GM19324 (cell line): ENCODE data around the gene SIGLEC8.
"Not testable (repeated sequence)": the region's sequence is repeated elsewhere in the genome, so short reads cannot be mapped to it uniquely, and the experiment has no call there.

Source experiments
- ATAC-seq: cut with Tn5 transposase; IDR thresholded peaks from one replicate; pipeline ENCODE4 v1.9.1; 2021; ENCODE audit warnings: mild to moderate bottlenecking, moderate library complexity; ENCODE audit not compliant: unreplicated experiment, low FRiP score

The SIGLEC8 gene

GRCh38 chr19:51448411-51449016 lies 9.7 kb downstream of the SIGLEC8 start:
- no peak for ATAC-seq

- no peak for ATAC-seq
Measured at GRCh38 chr19:51448011-51448410, 10.2 kb downstream of the SIGLEC8 start.

- ATAC-seq = not testable (repeated sequence)
Measured at GRCh38 chr19:51447510-51447909, 10.7 kb downstream of the SIGLEC8 start.

GRCh38 chr19:51441410-51442390 lies 16.6 kb downstream of the SIGLEC8 start:
- ATAC-seq = peak; percentile 80

GRCh38 chr19:51440846-51441409 lies 17.3 kb downstream of the SIGLEC8 start:
- no peak for ATAC-seq

GRCh38 chr19:51440052-51440451 lies 18.2 kb downstream of the SIGLEC8 start:
- no peak for ATAC-seq

- ATAC-seq = no peak
Measured at GRCh38 chr19:51439021-51439465, 19.2 kb downstream of the SIGLEC8 start.

- no peak for ATAC-seq
Measured at GRCh38 chr19:51434456-51434855, 23.8 kb downstream of the SIGLEC8 start.

GRCh38 chr19:51433043-51433442 lies 25.2 kb downstream of the SIGLEC8 start:
- no peak for ATAC-seq

- no peak for ATAC-seq
Measured at GRCh38 chr19:51431124-51431523, 27.1 kb downstream of the SIGLEC8 start.

GRCh38 chr19:51430221-51430620 lies 28.0 kb downstream of the SIGLEC8 start:
- ATAC-seq = no peak

- ATAC-seq = no peak
Measured at GRCh38 chr19:51427201-51427600, 31.1 kb downstream of the SIGLEC8 start.

GRCh38 chr19:51422053-51422448 lies 36.2 kb downstream of the SIGLEC8 start:
- no peak for ATAC-seq

GRCh38 chr19:51421229-51422052 lies 36.8 kb downstream of the SIGLEC8 start:
- no peak for ATAC-seq

- ATAC-seq = not testable (repeated sequence)
Measured at GRCh38 chr19:51420511-51420910, 37.7 kb downstream of the SIGLEC8 start.

GRCh38 chr19:51418707-51419106 lies 39.5 kb downstream of the SIGLEC8 start:
- no peak for ATAC-seq

GRCh38 chr19:51417810-51418157 lies 40.5 kb downstream of the SIGLEC8 start:
- ATAC-seq = no peak

GRCh38 chr19:51417107-51417809 lies 41.0 kb downstream of the SIGLEC8 start, which contains the start of gene SIGLEC10:
Gene SIGLEC10 (minus strand): TSS chr19:51417642. CDS start chr19:51417581, 61 bp downstream.
- ATAC-seq = no peak

GRCh38 chr19:51416422-51416821 lies 41.8 kb downstream of the SIGLEC8 start:
- ATAC-seq = not testable (repeated sequence)

GRCh38 chr19:51415187-51415586 lies 43.1 kb downstream of the SIGLEC8 start:
- no peak for ATAC-seq
